ENCODE measurements around the gene NEUROD4. TPM values are rescaled to one million over a fixed set of nuclear protein-coding genes. Genes with fewer than 3 reads are reported as not detected.

Gene NEUROD4
- total RNA-seq, 4 donors from 2014 or later, result not detected

- Histone ChIP-seq H3K4me1 (no peaks in the 10 kb centered on the region), H3K27ac (no peak overlapping the region), H3K4me3 (replicated peaks in 1 of 3) (no peak overlapping the region), H3K27me3 (no peaks in the 10 kb centered on the region), H3K36me3 (no peaks in the 10 kb centered on the region), H3K9me3 (no peaks in the 10 kb centered on the region)
- WGBS, 2 donors, result 49 to 61% methylated on average over 3 of the region's 3 CpGs
- TF ChIP-seq CTCF (IDR thresholded peaks at IDR 0.05) (no peak), POLR2A (IDR thresholded peaks at IDR 0.05) (no peak)
- intact Hi-C loops (cut with DNase I), result loop anchor here (5.0 kb wide), 1 partner anchor 83 kb away; no protein-coding TSS in a partner anchor
- no peak for DNase-seq
Observed at GRCh38 chr12:55074806-55075205, 55.0 kb downstream of the NEUROD4 start.

Other genes with a start within 250 kb of the NEUROD4 start
- gene MUCL1, start 165.5 kb upstream of the NEUROD4 start, total RNA-seq, result not detected
- 1 to 10 TPM in 2 of 4 donors, under 1 TPM in 1, not detected in 1; 0.83 to 2.5 (median 2.0) TPM for gene TESPA1, start 35.2 kb upstream of the NEUROD4 start, total RNA-seq
- gene OR9K2, start 106.4 kb downstream of the NEUROD4 start, total RNA-seq, result not detected
- not detected for gene OR10A7, start 201.1 kb downstream of the NEUROD4 start, total RNA-seq
- not detected for gene OR6C74, start 224.6 kb downstream of the NEUROD4 start, total RNA-seq

Measured in thyroid gland (tissue), 4 donors.